HG02571 (cell line): ENCODE results near the gene TMEM59L.

Source experiments
- ATAC-seq: cut with Tn5 transposase; IDR thresholded peaks from one replicate; pipeline ENCODE4 v1.9.1; 2021; ENCODE audit warnings: mild to moderate bottlenecking, moderate library complexity; ENCODE audit not compliant: unreplicated experiment

TMEM59L gene

DNA sequence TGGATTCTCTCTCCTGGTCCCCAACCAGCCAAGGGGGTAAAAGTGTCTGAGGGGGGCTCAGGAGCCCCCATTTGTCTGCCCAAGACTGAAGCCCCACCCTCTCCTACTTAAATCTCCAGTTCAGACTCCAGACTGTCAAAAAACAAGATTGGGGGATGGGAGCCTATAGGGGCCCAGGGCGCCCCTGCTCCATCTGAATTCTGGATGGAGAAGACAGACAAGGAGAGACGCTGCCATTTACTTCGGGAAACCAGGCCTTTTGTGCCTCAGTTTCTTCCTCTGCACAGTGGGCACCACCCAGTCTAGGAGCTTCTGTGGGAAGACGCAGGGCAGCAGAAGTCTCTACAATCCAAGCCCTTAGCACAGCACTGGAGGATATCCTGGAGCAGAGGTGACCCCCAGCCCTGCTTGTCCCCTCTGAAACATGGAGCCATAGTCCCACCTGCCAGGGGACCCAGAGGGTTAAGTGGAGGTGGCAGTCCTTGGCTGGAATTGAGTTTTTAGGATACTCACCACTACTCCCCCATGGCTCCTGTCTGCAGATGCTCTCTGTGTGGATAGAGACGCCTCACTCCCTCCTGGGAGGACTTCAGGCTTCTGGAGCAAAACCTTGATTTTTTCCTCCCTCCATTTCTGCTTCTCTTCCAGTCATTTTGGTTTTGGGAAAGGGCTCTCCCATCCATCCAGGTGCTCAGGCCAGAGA lies 4.4 kb upstream of the TMEM59L start:
- no peak for ATAC-seq

DNA sequence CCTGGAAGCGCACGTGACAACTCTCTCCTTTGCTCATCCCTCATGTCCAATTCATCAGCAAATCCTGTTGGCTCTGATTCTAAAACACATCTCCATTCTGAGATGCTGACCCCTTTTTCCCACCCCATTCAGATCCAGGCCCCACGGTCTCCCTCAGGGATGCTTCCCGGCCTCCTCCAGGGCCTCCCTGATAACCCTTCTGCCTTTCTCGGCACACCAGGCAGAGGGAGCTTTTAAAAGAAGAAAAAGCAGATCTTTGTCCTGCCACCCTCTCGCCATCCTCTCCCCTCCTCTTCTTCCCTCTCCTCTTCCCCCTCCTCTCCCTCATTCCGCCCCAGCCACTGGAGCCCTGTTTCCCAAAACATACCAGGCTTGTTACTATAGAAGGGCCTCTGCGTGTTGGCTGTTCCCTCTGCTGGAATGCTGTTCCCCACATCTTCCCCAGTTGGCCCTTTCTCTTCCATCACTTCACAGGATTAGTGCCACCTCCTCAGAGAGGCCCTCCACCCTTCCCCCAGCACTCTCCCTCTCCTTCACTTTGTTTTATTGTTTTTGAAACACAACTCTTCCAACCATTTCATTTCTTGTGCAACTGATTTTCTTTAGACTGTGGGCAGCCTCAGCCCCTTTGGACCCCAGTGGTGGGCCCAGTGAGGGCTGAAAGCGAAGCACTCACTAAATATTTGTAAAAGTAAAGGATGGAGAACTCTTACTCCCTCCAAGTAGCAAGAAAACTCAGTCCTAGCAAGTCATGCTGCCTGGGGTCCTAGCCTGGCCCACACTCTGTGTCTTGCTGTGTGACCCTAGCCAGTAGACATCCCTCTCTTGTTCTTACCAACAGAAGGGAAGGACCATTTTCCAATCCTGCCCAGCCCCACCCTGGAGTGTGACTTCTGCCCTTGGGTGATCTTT lies 3.6 kb upstream of the TMEM59L start:
- ATAC-seq: no peak

DNA sequence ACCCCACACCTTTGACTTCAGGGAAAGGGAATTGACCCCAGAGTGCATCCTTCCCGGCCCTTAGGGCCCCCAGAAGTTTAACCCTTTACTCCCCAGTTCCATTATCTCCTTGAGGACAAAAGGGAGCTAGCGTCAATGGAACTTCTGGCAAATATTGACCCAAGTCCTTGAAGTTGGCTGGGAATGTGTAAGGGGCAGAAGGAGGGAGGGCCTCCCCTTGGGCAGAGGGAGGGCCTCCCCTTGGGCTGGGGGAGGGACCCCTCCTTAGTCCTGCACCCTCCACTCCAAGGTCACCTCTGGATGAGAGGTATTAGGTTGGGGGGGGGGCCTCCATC lies 3.0 kb upstream of the TMEM59L start:
- no peak for ATAC-seq

DNA sequence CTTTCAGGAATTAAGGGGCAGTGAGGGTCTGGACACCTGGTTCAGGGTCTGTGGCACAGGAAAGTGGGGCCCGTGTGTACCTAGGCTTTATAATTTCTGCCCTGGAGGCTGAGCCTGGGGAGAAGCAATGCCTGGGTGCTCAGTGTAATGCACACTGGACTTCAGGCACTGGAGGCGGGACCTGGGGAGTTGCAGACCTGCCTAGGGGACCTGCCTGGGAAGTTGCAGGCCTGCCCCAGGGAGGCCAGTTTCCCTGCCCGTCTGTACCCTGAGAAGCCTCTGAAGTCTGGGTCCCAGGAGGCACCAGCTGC lies 2.5 kb upstream of the TMEM59L start:
- ATAC-seq: no peak

DNA sequence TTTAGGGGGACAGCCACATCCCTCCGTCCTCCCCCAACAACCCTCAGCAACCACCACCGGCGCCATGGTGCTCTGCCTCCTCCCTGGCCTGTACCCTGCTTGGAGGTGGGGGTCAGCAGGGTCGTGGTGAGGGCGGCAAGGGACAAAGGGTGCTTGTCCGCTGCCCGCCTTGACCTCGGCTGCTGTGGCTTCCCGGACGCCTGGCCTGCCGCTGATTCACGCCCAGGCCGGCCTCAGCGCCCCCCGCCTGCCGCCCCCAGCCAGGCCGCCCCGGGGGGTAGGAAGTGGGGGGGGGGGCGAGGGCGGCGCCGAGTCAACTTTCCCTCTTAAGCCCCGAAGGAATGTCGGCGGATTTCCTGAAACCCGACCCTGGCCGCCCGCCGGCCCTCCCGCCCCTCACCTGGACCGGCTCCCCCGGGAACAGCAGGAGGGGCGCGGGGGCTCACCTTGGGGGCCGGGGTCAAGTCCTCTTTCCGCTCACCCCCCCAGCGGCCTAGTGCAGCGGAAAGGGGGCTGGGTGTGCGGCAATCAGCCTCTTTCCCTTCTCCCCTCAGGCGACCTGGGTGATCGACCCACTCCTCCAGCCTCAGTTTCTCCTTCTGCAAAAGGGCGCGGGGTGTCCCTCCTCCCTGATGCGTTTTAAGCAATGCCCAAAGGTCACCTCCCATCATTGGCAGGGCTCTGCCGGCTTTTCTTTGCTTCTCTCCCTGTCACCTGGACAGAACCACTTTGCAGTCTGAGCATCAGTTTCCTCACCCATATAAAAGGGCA lies 1.9 kb upstream of the TMEM59L start:
- no peak for ATAC-seq

DNA sequence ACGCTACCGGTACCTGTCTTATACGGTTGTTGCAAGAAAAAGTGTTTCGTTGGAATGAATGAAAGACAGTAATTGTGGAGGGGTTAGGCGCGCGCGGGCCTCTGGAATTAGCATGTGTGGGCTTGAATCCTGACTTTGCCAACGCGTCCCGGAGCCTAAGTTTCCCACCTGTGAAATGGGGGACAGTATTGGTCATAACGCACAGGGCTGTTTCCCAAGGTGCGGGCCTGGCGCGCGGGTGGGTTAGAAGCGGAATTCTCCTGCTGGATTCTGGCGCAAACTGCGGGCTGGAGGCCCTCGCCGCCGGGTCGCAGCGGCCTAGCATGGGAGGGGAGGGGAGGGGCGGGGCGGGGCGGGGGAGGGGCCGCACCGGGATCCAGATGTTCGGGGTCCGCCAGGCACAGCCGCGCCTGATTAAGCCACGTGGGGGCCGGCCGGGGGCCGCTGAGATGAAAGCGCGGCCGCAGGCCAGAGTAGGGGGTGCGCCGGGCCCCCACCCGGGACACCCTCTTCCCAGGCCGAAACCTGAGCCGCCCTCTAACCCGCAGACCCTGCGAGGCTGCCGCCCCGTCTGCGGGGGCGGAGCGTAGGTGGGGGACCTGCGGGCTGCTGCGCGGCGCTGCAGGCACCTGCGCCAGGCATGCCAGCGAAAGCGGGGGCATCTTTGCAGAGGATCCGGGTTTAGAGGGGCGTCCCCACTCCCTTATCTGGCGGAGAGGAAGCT lies 1.2 kb upstream of the TMEM59L start:
- ATAC-seq: no peak

DNA sequence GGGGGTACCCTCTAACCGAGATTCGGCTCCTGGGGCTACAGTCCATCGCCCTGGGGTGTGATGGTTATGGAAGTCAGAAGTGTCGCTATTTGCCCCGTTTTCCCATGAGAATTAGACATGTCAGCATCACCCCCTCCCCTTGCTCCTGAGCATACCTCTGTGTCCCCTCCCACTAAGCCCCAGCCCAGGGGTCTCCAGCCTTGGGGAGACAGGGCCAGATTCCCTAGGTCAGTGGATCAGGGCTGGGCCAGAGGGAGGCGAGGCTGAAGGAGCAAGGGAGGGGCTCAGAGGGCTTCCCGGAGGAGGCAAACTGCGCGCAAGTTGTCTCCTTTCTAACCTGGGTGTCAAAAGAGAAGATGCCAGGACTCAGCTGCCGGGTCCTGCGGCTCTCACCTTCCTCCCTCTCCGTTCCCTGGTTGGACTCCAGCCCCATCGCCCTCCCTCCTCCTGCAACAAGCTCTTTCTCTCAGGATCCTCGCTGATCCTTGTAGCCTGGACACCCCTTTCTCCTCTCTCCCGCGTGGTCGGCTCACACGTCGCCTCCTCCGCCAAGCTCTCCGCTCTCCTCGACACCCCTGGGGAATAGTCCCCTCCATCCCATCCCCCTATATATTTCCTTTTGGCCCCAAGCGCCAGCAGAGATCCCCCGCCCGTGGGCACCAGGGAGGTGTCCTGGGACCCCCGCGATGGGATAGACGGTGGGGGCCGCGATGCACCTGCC lies 459 bp upstream of the TMEM59L start:
- no peak for ATAC-seq

DNA sequence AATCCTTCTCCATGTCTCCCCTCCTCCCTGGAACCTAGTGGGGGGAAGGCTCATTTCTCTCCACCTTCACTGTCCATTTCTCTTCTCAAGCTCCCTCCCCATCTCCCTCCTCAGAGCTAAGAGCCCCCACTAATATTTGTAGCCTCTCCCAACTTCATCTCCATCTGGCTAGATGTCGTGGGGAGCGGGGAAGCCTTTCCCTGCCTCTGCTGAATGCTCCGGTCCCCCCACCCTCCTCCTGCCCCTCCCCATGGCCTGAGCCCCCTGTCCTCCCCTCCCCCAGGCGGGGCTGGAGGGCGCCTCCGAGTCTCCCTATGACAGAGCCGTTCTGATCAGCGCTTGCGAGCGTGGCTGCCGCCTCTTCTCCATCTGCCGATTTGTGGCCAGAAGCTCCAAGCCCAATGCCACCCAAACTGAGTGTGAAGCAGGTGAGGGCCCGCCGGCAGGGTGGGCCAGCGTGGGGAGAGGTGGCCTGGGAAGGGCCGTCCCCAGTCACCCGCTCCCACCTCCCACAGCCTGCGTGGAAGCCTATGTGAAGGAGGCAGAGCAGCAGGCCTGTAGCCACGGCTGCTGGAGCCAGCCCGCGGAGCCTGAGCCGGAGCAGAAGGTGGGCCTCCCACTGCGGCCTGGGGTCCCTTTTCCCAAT lies 1.0 kb downstream of the TMEM59L start:
- ATAC-seq: no peak

DNA sequence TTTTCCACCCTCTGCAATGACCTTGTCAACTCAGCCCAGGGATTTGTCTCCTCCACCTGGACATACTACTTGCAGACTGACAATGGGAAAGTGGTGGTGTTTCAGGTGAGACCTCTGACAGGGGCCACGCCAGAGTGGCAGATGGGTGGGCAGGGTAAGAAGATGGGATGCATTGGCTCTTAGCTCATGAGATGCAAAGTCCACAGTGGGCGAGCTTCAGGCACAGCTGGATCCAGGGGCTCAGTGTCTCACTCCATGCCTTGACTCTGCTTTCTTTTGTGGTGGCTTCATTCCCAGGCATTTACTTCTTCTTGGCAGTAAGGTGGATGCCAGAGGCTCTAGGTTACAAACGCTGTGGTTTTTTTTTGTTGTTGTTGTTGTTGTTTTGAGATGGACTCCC lies 3.4 kb downstream of the TMEM59L start:
- no peak for ATAC-seq

DNA sequence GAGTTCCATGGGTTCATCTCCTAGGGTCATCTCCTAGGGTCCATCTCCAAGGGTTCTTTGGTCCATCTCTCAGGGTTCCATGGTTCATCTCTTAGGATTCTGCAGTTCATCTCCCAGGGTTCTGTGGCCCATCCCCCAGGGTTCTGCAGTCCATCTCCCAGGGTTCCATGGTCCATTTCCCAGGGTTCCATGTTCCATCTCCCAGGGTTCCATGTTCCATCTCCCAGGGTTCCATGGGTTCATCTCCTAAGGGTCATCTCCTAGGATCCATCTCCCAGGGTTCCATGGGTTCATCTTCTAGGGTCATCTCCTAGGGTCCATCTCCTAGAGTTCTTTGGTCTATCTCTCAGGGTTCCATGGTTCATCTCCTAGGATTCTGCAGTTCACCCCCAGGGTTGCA lies 4.9 kb downstream of the TMEM59L start:
- no peak for ATAC-seq

DNA sequence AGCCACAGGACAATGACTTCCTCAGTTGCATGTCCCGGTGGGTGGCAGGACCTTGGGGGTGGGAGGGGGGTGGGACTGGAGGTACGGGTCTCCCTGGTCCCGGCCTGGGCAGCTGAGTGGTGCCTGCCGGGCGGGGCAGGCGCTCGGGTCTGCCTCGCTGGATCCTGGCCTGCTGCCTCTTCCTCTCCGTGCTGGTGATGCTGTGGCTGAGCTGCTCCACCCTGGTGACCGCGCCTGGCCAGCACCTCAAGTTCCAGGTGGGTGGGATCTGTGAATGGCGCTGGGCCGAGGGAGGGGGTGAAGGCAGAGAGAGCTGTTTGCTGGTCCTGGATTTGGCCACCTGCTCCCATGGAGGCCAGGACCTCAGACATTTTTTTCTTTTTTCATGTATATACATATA lies 5.6 kb downstream of the TMEM59L start:
- ATAC-seq: no peak

DNA sequence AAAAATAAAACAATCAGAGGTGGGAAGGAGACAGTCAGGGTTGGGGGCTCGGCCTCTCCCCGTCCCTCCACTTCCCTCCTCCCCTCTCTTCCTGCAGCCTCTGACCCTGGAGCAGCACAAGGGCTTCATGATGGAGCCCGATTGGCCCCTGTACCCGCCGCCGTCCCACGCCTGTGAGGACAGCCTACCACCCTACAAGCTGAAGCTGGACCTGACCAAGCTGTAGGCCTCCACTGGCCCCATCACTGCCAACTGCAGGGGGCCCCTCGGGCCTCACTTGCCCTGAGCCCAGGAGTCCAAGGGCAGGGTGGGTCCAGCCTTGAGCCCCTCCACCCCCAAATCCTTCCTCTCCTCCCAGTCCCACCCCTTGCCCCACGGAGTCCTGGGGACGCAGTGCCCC lies 7.6 kb downstream of the TMEM59L start:
- ATAC-seq: no peak

DNA sequence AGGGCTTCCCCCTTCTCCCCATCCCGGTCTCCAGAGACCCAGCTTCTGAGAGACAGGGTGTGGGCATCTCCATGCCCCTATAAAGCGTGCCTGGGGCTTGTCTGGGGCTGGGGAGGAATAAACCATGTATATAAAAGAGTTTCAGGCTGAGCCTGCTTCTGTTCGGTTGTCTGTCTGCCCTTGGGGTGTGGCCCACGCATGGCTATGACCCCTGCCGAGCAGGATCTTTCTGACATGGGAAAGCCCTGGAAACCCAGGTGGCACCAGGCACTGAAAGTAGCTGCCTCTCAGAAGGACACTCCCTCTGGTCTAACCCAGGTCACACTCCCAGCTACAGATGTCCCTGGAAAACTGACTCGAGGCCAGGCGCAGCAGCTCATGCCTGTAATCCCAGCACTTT lies 8.2 kb downstream of the TMEM59L start:
- no peak for ATAC-seq

DNA sequence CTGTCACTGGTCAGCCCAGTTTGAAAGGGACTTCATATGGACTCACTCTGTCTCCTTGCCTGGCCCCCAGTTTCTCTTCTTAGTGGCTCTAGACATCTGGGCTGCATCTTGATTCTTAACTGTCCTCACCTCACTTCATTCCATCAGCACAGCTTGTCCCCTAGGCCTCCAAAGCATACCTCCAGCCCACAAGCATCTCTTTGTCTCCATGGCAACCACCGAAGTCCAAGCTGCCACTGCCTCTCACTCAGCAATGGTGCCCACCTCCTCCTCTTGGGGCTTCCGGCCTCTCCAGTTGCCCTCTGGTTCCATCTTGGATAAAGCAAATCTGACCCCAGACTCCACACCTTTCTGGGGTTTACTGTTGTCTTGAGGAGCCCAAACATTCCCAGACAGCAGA lies 14.2 kb downstream of the TMEM59L start:
- no peak for ATAC-seq

DNA sequence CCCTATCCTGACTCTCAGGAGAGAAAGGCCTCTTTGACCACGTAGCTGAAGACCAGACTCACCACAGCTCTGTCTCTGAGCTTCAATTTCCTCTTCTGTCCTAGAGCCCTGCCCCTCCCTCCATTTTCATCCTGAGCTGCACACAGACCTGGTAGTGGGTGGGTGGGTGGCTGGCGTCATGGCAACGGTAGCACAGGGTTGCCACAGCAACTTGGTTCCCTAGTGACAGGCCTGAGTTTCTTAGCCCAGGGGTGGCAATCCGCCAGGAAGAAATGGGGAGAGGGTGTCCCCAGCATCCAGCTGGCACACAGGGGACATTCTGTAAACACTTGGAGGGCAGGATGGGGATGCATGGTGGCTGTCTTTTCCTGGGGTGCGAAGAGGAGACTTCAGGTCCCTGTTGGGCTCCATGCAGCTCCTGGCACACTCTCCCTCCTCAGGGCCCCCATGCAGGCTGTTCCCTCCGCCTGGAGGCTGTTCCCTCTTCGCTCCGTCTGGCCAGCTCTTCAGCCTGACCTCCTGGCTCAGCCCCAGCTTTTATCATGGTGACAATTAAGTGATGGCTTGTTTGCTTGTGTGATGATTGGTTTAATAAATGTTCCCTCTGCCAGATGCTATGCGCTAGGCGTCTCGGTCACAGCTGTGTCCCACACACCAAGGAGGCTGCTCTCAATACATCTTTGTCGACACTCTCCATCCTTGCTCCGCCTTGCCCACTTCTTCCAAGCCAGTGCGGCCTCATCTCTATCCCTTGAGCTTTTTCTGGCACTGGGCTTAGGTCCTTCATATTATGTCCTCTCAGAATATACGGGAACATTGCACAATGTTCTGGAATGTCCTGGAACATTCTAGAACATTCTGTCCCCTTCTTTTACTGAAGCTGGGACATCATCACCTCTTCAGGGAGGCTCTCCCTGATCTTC lies 16.8 kb downstream of the TMEM59L start:
- no peak for ATAC-seq

DNA sequence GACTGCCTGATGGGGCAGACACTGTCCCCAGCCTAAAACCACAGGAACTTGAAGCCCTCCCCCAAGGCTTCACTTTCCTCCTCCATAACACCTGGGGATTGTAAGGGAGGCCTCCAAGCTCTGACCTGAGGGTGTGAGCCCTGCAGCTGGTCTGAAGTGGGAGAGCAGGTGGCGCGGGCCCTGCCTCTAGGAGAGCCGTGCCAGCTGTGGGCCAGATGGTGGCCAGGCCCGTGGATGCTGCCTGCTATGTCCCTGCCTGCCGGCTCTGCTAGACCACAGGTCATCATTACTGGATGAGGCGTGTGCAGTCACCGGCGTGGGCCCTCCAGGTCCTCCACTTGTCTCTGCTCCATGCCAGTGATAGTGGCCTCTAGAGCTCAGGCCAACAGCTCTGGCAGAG lies 20.7 kb downstream of the TMEM59L start:
- ATAC-seq: no peak

DNA sequence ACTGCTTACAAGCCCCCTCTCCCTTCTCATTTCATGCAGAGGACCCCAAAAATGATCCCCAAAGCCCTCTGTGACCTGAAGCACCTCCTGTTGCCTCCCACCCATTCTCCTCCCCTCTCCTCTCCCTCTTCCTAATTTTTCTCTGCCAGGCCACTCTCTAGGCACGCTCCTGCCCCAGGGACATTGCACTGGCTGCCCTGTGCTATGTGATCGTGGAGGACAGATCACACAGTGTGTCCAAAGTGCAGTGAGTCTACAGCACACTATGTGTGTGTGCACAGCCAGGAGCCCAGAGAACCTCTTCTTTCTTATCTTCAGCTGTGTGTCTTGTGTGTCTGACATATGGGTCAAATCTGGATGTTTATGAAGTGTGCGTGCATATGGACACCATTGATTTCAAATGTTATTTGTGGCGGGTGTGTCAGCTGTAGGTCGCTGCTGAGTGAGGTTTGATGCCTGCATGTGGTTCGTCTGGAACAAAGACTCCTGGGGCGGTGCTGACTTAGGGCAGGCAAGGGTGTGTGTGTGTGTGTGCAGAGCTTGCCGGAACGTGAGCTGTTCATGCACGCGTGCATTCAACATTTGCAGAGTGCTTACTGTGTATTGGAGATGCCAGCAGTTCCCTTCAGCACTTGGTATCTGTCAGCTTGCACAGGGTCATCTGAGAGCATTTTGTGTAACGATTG lies 22.1 kb downstream of the TMEM59L start:
- ATAC-seq: no peak

DNA sequence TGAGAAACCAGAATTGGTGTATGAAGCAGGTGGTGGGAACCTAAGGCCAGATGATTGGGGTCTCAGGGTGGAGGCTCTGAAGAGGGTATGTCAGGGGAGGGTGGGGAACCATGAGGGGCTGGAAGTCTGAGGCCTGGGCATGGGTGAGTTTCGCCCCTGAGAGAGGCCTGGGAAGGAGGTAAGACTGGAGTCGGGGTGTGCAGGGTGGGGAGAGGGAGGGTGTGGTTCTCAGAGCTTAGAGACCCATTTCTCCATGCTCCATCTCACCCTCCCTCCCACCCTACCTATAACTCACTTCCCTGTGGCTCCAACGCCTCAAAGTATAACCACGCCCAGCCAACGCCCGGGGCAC lies 23.1 kb downstream of the TMEM59L start:
- no peak for ATAC-seq
